ENCODE results near the gene IER5. TPM values are rescaled to one million over a fixed set of nuclear protein-coding genes. Genes with fewer than 3 reads are reported as not detected.

IER5 gene
- total RNA-seq, 1 experiment from 2014 or later: 30.5 TPM

DNA sequence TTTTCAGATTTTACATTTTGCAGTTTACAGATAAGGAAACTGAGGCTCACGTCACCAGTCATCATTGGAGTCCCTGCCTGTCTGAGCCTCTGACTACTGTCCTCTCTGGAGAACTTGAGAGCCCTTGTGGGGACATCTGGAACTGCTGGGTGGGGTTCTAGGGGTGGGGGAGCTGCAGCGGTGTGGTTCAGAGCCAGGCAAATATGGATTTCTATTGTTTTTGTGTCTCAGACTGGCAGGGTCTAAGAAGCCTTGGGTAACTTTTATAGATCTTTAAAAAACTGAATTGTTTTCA, 46.9 kb downstream of the IER5 start:
- peak; percentile 55 for TF ChIP-seq RAD21 (IDR thresholded peaks at IDR 0.05; ENCODE audit: low read depth)
- TF ChIP-seq, protein P1, sequence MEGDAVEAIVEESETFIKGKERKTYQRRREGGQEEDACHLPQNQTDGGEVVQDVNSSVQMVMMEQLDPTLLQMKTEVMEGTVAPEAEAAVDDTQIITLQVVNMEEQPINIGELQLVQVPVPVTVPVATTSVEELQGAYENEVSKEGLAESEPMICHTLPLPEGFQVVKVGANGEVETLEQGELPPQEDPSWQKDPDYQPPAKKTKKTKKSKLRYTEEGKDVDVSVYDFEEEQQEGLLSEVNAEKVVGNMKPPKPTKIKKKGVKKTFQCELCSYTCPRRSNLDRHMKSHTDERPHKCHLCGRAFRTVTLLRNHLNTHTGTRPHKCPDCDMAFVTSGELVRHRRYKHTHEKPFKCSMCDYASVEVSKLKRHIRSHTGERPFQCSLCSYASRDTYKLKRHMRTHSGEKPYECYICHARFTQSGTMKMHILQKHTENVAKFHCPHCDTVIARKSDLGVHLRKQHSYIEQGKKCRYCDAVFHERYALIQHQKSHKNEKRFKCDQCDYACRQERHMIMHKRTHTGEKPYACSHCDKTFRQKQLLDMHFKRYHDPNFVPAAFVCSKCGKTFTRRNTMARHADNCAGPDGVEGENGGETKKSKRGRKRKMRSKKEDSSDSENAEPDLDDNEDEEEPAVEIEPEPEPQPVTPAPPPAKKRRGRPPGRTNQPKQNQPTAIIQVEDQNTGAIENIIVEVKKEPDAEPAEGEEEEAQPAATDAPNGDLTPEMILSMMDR (IDR thresholded peaks at IDR 0.05 in 2 of 3, conservative IDR thresholded peaks at IDR 0.05 in 1 of 3; ENCODE audit: borderline replicate concordance in 1 of 3, insufficient read depth in 1 of 3, low read depth in 2 of 3, low read length in 2 of 3): peak in 2 of 3 experiments; percentile 54 to 62; a peak in 4 of 6 replicates
- no peak for TF ChIP-seq POLR2A (IDR thresholded peaks at IDR 0.05; ENCODE audit: borderline replicate concordance, extremely low read depth, insufficient read depth, insufficient read length)
- no peak for TF ChIP-seq JUND (IDR thresholded peaks at IDR 0.05)
- TF ChIP-seq EGR1 (IDR thresholded peaks at IDR 0.05; ENCODE audit: low read depth): no peak
- POLR2A ChIA-PET: interaction anchor here (0.9 to 1.9 kb wide), 9 partner anchors 9 to 51 kb away, joined by 3 to 19 read pairs (median 5); partner anchors contain the start of gene IER5
- peak overlapping the region; percentile 76 for H3K27ac ChIP-seq (ENCODE audit: low read depth, low read length)
- no peak for DNase-seq (ENCODE audit: low read depth, low spot score)
- H3K4me2 ChIP-seq (ENCODE audit: low read length): peak overlapping the region; percentile 72
- CTCF ChIA-PET: interaction anchor here (0.8 to 1.4 kb wide), 4 partner anchors 8 to 56 kb away, joined by 3 to 10 read pairs (median 4); no protein-coding TSS in a partner anchor
- peak; percentile 85 for ATAC-seq
- H3K9me2 ChIP-seq (ENCODE audit: insufficient read depth): no peaks in the 10 kb centered on the region
- H3K27me3 ChIP-seq (ENCODE audit: insufficient read depth, low read length): no peaks in the 10 kb centered on the region
- peak overlapping the region; percentile 59 for H3K9ac ChIP-seq (ENCODE audit: low read length)
- H4K20me1 ChIP-seq (ENCODE audit: insufficient read depth): no peaks in the 10 kb centered on the region
- no peak overlapping the region for H3K4me3 ChIP-seq (replicated peaks in 1 of 2; ENCODE audit: low read depth in 1 of 2, low read length in 2 of 2)
- BruUV-seq (replicated peaks): no TSS peak
- H3K4me1 ChIP-seq (ENCODE audit: control insufficient read depth in 1 of 2, insufficient read depth in 2 of 2, low read length in 2 of 2): peaks cover 29 to 59% of the 10 kb centered on the region in 2 experiments
- intact Hi-C loops (cut with micrococcal nuclease): no loop called here
- RAD21 ChIA-PET (ENCODE audit: low non-redundant PET in 1 of 2, low total read pairs in 2 of 2, uncharacterized antibody in 2 of 2, unreplicated experiment in 2 of 2): interaction anchor here in 1 of 2 experiments (1.5 kb wide), 1 partner anchor 52 kb away, joined by 5 read pairs; no protein-coding TSS in a partner anchor
- peak overlapping the region; percentile 79 for H2AFZ ChIP-seq (ENCODE audit: low read depth, low read length, poor library complexity, severe bottlenecking)
- no peaks in the 10 kb centered on the region for H3K9me3 ChIP-seq (ENCODE audit: control insufficient read depth in 1 of 2, insufficient read depth in 1 of 2, low read depth in 1 of 2, low read length in 2 of 2)
- H3K36me3 ChIP-seq (ENCODE audit: control insufficient read depth in 1 of 2, insufficient read depth in 2 of 2, low read length in 2 of 2): no peaks in the 10 kb centered on the region
- no peaks in the 10 kb centered on the region for H3K79me2 ChIP-seq (ENCODE audit: insufficient read depth, low read length)
